NCI-H345 treated with DMSO at 0.1 percent for 48 hours (cell line): ENCODE results near the gene OR2A2.
"Not testable (repeated sequence)": the region's sequence is repeated elsewhere in the genome, so short reads cannot be mapped to it uniquely, and the experiment has no call there.

ENCODE experiments used
- DNase-seq: peaks from one replicate; lab custom pipeline; 2025; ENCODE audit not compliant: unreplicated experiment; lab: John Stamatoyannopoulos, UW

OR2A2 gene, protein sequence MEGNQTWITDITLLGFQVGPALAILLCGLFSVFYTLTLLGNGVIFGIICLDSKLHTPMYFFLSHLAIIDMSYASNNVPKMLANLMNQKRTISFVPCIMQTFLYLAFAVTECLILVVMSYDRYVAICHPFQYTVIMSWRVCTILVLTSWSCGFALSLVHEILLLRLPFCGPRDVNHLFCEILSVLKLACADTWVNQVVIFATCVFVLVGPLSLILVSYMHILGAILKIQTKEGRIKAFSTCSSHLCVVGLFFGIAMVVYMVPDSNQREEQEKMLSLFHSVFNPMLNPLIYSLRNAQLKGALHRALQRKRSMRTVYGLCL

DNA sequence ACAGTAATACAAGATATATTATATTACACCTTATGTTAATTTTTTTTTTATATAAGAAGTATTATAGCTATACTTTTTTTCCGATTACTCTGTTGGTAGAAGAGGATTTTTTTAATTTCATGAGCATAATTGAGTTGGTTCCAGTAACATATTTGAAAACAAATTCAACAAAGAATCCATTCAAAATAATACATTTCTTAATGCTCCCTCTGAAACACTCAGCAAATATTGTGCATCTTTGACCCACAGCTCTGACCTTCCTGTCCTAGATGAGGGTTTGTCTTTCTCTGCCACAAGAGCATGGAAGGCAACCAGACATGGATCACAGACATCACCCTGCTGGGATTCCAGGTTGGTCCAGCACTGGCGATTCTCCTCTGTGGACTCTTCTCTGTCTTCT is at the start of gene OR2A2:
TSS of gene OR2A2 (plus strand) at position 301 of the 400 bp plus-strand sequence. CDS start at position 301, 0 bp downstream.
- no peak for DNase-seq

DNA sequence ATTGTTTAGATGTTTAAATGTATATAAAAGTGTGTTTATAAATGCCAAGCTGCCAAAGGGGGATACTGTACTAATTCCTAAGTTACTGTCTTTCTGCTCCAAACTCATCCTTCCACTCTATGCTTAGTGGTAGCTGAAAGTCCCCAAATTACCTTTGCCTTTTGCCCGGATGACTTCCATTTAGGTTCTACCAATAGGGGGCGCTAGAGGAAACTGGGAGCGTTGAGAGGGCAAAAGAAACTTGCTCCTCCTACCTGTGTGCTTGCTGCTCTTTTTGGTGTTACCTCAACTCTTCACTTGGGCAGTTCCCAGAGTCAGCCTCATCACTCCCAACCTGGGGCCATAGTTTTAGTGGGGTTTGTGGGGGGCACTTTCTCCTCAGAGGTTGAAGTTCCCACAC is 45.7 kb upstream of the OR2A2 start:
- no peak for DNase-seq

DNA sequence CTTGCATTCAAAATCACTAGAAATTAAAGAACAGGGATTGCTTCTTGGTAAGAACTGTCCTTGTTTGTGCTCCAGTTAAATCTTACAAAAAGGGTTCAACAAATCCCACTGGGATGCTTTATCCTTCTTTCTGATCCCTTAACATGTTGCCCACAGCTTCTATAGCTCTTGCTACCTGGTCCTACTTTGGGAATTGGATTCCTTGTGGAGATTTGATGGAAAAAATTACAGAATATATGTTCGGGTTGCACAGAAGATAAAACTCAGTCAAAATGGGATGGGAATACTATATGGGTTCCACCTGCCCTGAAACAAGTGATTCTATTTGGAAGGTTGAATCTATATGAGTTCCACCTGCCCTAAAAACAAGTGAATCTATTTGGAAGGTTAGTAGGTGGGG is 39.9 kb upstream of the OR2A2 start, which contains the start of gene OR2A25:
TSS of gene OR2A25 (plus strand) at position 301 of the 400 bp plus-strand sequence. CDS start 4,409 bp downstream, outside the sequence.
- DNase-seq: no peak

DNA sequence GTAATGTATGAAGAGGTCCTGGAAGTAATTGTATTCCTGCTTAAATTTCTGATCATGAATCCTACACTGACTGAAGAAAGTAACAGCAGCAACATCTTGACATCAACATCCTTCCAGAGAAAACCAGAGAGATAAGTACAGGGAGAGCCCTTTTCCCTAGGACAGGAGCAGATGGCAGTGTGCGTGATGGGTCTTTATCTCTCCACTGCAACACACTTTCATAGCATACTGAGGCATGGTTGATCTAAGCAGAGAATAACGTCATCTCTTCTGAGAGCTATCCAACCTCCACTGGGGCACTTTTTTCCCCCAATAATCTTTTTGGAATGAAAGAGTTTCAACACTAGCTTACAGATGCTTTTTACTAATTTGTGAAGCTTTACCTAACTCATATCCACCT is 39.4 kb upstream of the OR2A2 start:
- no peak for DNase-seq

DNA sequence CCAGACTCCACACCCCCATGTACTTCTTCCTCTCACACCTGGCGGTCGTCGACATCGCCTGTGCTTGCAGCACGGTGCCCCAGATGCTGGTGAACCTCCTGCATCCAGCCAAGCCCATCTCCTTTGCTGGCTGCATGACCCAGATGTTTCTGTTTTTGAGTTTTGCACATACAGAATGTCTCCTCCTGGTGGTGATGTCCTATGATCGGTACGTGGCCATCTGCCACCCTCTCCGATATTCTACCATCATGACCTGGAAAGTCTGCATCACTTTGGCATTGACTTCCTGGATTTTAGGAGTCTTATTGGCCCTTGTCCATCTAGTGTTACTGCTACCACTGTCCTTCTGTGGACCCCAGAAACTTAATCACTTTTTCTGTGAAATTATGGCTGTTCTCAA is 35.0 kb upstream of the OR2A2 start:
- no peak for DNase-seq

DNA sequence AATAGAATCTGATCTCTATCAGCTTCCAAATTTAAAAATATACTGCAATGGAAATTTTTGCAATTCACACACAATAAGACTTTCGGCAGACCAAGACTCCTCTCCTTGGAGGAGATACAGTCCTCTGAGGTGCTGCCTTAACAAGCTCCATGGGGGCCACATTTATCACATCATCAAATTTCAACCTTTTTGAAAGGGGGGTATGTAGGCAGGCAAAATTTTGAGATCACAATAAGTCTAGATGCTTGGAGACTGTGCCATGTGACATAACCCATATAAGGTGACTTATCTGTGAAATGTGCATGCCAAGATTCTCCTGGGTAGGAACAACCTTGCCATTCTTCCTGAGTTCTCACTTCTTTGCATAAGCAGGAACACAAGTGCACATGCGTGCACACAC is 23.4 kb upstream of the OR2A2 start, which contains the start of gene OR2A12:
TSS of gene OR2A12 (plus strand) at position 301 of the 400 bp plus-strand sequence. CDS start 8,830 bp downstream, outside the sequence.
- no peak for DNase-seq

DNA sequence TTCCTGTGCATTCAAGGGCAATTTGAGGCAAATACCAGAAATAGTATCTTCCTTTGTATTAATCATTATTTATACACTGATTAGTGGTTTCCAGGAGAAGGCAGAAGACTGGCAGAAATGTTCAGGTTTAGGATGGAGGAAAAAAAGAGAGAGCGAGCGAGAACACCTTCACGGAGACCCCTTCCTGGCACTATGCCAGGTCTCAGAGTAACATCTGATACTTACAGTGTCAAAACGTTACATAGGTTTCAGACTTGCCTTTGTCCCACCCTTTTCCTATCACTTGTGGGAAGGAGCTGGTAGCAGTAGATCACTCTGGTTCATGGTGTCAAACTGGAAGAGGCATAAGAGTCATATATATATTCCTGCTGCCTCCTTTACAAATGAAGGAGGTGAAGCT is 22.7 kb upstream of the OR2A2 start:
- no peak for DNase-seq

DNA sequence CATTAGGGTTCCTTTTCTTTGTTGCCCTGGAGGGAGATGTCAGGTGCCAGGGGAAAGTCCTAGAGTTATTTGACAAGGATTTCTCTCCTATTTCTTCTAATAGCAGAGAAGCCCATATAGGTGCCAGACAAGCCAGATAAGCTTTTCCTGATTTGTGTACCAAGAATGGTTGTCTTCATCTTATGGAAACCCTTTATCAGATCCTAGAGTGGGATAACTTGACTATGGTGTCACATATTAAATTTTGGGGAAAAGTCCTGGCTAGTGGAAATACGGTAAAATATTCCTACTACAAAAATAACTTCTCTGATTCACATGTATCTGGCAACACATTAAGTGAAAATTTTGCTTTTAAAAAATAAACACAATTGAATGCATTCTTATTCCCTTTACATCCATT is 22.2 kb upstream of the OR2A2 start:
- DNase-seq: no peak

DNA sequence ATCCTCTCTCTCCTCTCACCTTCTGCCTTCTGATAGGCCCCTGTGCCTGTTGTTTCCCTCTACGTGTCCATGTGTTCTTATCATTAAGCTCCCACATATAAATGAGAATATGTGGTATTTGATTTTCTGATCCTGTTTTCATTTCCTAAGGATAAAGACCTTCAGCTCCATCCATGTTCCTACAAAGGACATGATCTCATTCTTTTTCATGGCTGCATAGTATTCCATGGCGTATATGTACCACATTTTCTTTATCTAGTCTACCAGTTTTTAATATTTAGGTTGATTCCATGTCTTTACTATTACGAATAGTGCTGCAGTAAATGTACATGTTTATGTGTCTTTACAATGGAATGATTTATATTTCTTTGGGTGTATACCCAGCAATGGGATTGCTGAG is 18.7 kb upstream of the OR2A2 start:
- no peak for DNase-seq

DNA sequence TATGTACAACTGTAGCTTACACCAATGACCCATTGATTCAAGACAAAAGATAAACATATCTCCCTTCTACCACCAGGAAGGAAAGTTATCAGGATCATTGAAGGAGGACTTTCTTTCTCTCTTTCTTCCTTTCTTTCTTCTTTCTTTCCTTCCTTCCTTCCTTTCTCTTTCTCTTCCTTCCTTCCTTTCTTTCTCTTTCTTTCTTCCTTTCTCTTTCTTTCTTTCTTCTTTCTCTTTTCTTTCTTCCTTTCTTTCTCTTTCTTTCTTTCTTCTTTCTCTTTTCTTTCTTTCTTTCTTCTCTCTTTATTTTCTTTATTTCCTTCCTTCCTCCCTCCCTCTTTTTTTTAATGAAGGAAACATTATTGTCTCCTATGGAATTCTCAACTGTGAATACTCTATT is 10.6 kb upstream of the OR2A2 start:
- DNase-seq: no peak

DNA sequence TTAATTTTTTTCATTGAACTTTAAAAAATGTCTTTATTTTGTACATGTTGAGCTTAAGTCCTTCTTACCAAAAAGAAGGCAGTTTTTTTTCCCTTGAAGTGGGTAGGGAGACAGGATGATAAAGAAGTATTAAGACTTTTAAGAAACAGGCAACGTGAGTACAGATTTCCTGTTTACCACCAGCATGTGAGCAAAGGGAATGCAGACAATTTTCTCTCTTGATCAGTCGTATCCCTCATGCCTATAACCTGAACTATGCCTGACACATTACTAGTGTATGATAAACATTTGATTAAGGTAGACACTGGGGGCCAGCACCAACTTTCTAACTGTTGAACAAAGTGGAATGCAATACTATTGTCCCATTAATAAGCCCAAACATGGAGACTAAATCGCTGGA is 8.8 kb upstream of the OR2A2 start:
- DNase-seq: no peak

DNA sequence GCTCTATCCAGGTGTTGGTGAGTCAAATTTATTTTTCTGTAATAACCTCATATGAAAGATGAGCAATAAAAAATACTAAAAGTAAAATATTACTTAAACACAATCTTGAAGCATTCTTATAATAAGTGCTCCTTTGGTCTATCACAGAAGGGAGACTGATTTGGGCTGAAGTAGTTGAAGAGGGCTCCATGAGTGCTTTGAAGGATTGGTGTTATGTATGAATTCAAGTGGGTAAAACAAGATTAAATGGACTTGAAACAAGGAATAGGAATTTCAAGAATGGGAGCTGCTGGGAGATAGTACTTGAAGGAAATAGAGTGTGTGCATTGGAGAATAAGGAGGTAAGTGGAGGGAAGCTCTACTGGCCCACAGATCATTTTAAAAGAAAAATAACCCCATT is 7.3 kb upstream of the OR2A2 start:
- no peak for DNase-seq

DNA sequence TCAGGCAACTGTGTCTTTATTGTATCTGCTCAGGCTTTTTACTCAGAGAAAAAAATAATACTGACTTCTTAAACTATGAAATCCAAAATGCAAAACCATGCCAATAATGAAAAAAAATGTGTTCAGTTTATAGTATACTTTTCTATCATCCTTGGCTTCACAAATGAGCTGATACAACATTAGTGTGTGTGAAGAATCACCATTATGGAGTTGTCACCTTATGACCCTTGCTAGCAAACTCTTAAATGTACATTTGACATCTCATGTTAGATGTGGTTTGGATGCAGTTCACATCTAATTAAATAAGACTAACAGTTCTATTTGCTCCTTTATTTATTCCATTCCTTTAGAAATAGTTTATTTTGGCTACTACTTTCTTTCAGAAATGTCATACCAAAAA is 4.2 kb upstream of the OR2A2 start:
- DNase-seq: no peak

DNA sequence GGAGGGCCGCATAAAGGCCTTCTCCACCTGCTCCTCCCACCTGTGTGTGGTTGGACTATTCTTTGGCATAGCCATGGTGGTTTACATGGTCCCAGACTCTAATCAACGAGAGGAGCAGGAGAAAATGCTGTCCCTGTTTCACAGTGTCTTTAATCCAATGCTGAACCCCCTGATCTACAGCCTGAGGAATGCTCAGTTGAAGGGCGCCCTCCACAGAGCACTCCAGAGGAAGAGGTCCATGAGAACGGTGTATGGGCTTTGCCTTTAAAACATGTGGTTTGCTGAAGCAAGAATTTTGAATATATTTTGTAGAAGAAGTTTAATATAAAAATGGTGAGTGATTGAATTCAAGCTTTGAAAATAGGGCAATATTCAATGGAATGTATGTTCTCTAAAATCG is 889 bp downstream of the OR2A2 start:
- no peak for DNase-seq

DNA sequence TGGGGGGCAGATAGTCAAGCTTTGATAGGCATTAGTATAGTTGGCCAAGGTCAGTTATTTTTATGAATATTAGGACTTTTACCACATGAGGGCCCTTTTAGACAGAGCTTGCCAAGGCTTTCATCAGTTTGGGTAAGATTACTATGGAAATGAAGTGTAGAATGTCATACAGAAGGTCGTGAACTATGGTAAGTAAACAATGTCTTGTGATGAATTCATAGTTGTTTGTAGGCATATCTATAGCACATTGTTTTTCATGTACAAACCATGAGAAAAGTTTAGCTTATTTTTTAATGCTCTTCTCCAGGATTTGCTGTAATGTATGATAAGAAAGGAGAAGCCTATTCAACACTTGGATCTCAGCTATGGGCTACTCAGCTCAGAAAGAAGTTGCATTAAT is 4.3 kb downstream of the OR2A2 start:
- DNase-seq: no peak

DNA sequence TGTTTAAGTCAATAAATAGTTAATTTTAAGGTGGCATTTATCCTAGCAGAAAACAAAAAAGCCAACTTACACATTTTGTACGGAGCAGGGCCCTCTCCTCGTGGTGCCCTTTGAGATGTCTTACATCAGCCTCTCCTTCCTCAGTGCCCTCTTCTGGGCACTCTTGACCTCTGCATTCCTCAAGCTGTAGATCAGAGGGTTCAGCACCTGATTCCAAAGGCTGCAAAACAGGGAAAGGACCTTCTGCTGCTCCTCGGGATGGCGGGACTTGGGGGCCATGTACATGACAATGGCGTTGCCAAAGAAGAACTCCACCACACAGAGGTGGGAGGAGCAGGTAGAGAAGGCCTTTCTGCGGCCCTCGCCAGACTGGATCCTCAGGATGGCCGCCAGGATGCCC is 9.0 kb downstream of the OR2A2 start:
- no peak for DNase-seq

DNA sequence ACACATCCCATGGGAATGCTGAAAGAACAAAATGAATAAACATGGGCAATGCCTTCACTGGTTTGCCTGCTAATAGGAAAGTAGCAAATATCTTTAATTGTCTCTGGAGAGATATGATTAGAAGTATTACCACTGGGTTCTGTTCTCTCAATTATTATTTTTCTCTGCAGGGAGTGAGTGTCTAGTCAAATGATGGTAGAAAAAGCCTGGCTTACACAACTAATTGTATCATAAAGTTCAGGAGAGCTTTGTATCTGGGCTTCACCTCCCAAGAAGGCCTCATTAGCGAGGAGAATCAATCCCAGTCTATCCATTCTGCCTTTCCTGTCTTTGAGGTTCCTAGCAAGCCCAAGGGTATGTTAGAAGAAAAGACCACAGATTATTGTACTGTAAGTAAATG is 13.5 kb downstream of the OR2A2 start, which contains the start of gene OR2A14:
TSS of gene OR2A14 (plus strand) at position 301 of the 400 bp plus-strand sequence. CDS start 5,937 bp downstream, outside the sequence.
- DNase-seq: no peak

DNA sequence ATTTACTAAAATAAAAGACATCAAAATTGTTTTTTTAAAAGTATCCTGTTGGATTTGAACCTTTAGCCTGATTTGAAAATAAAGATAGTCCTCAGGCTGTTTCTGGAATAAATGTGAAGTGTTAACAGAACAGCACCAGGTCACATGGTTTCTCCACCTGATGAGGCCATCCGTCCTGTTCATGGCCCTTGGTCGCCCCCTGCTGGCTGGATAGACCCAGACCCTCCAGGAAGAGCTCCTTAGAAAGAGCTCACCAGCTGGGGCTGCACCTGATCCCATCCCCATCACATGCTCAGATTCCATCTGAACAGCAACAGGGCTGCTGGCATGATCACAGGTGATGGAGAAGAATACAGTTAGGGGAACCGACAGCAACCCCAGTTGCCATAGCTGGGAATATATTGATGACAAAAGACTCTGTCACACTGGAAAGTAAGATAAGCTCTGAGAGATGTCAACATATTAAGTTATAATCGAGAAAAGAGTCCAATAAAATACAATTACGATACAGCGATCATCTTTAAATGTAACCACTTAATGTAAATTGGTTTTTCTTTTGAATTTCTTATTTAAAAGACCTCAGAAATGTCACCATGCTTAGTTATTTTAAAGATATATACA is 18.4 kb downstream of the OR2A2 start:
- peak; percentile 86 for DNase-seq

DNA sequence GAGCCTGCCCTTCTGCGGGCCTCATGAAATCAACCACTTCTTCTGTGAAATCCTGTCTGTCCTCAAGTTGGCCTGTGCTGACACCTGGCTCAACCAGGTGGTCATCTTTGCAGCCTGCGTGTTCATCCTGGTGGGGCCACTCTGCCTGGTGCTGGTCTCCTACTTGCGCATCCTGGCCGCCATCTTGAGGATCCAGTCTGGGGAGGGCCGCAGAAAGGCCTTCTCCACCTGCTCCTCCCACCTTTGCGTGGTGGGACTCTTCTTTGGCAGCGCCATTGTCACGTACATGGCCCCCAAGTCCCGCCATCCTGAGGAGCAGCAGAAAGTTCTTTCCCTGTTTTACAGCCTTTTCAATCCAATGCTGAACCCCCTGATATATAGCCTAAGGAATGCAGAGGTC is 20.2 kb downstream of the OR2A2 start:
- not testable (repeated sequence) for DNase-seq

DNA sequence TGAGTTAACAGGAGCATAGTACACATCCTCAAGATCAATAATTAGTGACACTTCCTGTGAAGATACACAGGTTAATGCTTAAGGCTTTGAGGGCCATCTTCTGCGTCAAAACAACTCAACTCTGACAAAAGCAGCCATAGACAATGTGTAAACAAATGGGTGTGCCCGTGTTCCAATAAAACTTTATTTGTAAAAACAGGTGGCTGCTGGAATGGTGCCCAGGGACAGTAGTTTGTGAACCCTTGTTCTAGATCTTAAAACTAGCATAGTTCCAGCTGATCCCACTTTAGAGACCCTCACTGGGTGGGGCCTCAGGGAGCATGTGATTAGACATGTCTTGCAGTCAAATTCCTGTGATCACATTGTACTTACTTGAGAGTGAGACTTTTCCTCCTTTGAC is 21.3 kb downstream of the OR2A2 start:
- DNase-seq: no peak

DNA sequence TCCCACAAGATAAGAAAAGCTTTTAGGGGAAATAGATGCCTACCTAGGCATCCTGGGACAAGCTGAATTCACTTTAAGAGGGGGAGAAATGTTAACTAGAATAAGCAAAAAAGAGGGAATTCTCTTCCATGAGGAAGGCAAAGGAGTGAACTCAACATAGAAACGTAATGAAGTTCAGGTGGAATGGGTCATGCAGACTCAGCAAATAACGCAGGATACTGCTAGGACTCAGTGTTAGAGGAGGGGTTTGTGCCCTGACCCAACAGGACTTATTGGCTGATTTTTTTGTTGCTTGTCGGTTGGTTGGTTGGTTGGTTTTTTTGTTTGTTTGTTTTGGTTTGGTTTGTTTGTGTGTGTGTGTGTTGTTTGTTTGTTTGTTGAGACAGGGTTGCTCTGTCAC is 22.9 kb downstream of the OR2A2 start:
- DNase-seq: no peak

DNA sequence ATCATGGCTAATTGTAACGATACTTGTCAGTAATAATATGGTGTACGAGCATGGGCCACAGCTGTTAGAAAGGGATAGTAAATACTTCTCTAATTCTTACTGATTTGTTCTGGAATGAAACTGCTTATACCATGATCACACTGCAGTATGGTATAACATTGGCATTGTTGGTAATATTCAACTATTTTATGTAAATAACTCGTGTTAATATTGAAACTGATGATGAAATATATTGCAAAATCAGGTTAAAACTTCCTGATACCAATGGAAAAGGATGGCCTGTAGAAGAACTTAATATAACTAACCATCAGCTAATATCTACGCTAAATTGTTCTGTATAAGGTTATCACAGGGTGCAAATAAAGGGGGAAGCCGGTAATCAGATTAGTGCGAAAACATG is 23.9 kb downstream of the OR2A2 start:
- DNase-seq: no peak

DNA sequence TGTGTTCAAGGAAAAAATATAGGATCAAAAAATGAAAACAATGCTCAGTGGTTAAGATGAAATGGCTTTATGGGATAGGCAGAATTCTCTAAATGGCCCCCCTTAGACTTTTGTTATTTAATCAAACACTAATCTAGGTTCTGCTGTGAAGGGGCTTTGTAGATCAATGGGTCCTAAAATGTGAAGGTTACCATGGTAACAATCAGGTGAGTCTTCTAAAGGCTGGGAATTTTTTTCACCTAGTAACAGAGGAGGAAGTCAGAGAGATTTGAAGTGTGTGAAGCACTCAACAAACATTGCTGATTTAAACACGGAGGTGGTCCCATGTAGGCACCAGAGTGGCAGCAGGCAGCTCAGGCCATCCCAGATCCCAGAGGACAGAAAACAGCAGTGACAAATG is 24.7 kb downstream of the OR2A2 start:
- DNase-seq: no peak
